DMS153 treated with DMSO at 0.1 percent for 48 hours (cell line): Measurements from ENCODE around the gene MEGF10.

ENCODE experiments used
- DNase-seq: peaks from one replicate; lab custom pipeline; 2025; ENCODE audit not compliant: unreplicated experiment; lab: John Stamatoyannopoulos, UW

Gene MEGF10

DNA sequence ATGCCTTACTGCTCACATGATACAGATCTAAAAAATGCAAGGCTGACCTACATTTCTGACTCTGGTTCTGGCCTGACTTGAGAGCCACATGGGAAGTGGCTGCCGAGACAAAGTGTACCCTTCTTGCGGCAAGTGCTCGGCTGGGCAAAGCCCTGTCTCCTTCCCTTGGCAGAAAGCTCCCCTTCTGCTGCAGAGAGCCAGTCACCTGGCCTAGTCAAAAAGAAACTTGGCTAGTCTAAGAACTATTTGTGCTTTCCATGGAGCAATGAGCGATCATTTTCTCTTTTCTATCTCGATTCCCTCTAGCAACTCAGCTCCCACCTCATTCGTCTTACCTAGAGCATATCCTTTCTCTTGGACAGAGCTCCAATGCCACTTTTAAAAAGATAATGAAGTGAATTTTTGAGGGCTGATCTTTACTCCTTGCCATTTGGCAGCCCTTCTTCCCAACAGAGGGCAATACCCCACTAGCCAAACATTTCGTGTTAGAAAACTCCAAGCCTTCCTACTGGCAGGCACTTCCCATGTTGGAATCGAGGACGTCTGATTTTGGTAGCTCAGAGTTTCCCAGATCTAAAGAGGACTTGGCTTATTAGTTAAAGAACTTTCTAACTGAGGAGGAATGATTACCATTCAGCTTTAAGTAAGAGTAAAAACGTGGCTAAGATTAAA lies 118.8 kb downstream of the MEGF10 start:
- no peak for DNase-seq

DNA sequence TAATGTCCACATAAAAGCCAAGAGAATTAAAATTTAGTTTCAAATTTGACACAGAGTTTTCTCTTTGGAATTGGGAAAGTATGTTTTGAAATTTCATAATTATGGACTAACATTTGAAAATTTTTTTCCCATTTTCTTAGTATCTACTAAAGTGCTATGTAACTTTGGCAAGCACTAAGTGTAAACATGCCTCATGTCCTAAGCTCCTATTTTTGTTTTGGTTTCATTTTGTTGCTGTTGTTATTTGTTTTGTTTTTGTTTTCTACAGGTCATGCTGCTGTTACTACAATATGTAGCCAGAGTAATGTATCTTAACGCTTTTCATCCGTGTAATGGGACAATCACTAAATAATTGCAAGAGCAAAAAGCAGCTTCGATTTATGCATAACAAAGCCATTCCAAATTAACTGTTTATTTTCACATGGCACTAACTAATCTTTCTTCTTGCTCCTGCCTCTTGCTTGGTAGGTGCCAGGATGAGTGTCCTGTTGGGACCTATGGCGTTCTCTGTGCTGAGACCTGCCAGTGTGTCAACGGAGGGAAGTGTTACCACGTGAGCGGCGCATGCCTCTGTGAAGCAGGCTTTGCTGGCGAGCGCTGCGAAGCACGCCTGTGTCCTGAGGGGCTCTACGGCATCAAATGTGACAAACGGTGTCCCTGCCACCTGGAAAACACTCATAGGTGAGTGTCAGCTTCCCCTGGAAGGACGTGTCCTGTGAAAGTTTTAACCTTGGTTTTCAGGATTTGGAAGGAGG lies 119.5 kb downstream of the MEGF10 start:
- DNase-seq: no peak

GRCh38 chr5:127410959-127411358 lies 120.4 kb downstream of the MEGF10 start:
- no peak for DNase-seq

DNA sequence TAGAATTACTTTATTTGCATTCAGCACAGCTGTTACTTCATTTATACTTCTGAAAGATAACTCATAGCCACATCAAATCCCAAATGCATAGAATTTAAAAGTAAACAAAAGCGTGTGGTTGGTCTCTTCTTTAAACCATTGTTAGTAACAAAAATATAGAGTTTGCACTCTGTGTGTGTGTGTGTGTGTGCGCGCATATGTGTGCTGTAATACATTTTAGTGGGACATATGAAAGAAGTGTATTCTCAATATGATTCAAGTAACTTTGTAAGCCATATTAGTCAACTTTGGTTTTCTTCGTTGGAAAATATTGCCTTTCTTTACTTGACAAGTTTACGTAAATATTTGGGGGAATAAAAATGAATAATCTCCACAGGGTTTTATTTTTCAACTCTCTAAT lies 120.8 kb downstream of the MEGF10 start:
- no peak for DNase-seq

DNA sequence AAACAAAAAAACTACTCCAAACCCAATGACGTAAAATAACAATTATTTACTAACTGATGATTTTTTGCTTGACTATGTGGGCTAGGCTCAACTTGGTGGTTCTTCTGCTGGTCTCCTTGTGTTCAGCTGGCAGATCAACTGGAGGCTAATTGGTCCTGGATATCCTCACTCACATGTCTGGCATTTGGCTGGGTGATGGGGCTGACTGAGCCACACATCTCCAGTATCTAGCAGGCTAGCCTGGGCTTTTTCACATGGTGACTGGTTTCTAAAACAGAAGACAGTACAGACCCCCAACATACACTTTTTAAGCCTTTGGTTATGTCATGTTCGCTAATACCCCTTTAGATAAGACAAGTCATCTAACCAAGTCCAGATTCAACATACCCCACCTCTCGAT lies 122.1 kb downstream of the MEGF10 start:
- DNase-seq: no peak

- no peak for DNase-seq
Measured at GRCh38 chr5:127415034-127415433, 124.4 kb downstream of the MEGF10 start.

- no peak for DNase-seq
Measured at GRCh38 chr5:127416906-127417305, 126.3 kb downstream of the MEGF10 start.

DNA sequence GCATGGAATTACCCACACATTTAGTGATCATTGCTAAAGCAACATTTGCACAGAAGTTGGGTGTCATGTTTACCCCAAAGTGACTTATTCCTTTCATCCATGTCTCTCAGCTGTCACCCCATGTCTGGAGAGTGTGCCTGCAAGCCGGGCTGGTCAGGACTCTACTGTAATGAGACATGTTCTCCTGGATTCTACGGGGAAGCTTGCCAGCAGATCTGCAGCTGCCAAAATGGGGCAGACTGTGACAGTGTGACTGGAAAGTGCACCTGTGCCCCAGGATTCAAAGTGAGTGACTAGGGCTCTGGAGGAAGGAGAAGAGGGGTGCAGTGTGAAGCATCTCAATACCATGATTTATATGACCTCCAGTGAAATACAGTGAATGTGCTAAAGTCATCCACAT lies 126.9 kb downstream of the MEGF10 start:
- no peak for DNase-seq

GRCh38 chr5:127418367-127418766 lies 127.8 kb downstream of the MEGF10 start:
- DNase-seq: no peak

- no peak for DNase-seq
Measured at GRCh38 chr5:127418974-127419682, 128.5 kb downstream of the MEGF10 start.

DNA sequence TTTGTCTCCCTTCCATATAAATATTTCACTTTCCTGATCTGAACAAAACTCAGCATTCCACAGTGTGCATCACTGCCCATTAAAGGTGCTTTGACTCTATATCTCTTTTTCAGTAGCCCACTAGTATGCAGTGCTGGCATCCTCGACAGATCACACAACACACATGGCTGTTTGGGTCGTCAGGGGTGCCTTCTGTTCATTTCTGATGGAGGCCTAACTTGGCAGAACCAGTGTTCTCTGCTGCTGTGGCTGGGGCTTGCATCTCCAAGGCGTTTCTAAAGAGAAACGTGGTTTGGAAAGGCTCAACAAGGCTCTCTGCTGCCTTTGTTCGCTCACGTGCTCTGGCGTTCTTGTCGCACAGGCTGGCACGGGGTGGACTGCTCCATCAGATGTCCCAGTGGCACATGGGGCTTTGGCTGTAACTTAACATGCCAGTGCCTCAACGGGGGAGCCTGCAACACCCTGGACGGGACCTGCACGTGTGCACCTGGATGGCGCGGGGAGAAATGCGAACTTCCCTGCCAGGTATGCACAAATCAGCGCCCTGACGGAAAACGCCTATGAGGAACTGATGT lies 129.2 kb downstream of the MEGF10 start:
- DNase-seq: no peak

GRCh38 chr5:127420758-127421157 lies 130.2 kb downstream of the MEGF10 start:
- no peak for DNase-seq

DNA sequence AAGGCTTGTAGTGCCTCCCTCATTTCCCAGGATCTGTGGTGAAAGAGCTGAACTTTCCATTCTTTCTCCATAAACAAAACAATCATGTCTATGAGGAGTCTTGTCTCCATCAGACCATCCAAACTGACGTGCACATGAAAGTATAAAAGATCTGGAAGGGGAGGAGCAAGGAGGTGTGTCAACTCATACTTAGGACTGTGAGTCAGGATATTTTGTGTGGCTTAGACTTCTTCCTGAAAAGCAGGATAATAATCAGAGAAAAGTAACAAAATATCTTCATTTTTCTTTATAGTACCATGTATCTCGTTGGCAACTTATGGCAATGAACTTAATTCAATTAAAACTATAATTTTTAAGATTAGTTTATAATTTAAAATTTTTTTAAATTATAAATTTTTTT lies 130.9 kb downstream of the MEGF10 start:
- DNase-seq: no peak

DNA sequence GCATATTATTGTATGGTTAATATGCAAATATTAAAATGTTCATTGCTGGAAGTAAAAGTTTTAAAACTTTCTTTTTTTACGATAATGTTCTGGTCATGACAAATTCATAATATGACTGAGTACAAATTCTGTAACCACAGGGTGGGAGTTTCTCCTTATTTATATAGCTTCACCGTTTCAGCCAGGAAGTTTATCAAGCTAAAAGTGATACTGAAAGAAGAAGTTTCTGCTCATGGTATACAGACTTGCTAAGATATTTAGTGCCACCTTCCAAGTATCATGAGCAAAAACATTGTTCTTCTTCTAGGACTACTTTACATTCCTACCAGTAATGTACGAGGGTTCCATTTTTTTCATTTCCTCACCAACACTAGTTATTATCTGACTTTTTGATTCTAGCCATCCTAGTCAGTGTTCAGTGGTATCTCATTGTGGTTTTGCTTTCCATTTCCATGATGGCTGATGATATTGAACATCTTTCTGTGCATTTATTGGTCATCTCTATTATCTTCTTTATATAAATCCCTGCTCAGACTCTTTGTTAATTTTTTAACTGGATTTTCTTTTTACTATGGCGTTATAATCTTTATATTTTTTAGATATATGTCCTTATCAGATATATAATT lies 132.7 kb downstream of the MEGF10 start:
- no peak for DNase-seq

GRCh38 chr5:127425037-127425436 lies 134.4 kb downstream of the MEGF10 start:
- no peak for DNase-seq

DNA sequence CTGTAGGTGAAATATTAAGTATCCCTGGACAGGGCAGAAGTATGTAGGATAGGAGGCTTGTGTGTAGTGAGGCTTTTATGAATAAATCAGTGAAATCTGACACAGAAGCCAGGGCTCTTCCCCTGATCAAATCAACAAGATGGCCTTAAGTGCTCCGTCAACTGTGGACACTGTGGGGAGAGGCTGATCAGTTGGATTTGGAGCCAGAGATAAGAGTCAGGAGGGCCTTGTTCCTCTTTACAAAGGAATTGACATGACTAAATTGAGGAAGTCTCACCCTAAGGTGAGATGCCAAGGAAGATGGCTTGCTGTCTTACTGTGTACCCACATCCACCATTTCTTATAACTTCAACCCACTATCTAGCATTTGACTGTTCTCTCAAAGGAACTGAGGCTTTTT lies 135.3 kb downstream of the MEGF10 start:
- DNase-seq: no peak

GRCh38 chr5:127426661-127427060 lies 136.1 kb downstream of the MEGF10 start:
- no peak for DNase-seq

GRCh38 chr5:127428276-127428675 lies 137.7 kb downstream of the MEGF10 start:
- no peak for DNase-seq

GRCh38 chr5:127428748-127429147 lies 138.2 kb downstream of the MEGF10 start:
- no peak for DNase-seq

DNA sequence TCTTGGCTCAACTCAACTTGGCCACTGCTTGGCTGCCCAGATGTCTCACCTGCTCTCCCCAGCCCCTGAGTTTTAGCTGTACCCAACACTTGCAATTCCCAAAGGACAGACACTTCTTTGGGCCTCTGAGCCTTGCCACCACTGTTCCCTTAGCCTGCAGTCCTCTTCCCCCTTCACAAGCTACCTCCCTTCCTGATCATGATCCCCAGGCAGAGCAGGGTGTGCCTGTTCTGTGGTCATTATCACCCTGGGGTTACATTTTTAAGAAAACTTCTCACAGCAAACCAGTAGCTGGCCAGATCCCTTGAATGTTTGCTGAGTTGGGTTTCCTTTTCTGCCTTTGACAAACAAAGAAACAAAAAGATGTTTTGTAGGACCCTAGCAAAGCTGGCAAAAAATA lies 139.3 kb downstream of the MEGF10 start:
- DNase-seq: no peak

DNA sequence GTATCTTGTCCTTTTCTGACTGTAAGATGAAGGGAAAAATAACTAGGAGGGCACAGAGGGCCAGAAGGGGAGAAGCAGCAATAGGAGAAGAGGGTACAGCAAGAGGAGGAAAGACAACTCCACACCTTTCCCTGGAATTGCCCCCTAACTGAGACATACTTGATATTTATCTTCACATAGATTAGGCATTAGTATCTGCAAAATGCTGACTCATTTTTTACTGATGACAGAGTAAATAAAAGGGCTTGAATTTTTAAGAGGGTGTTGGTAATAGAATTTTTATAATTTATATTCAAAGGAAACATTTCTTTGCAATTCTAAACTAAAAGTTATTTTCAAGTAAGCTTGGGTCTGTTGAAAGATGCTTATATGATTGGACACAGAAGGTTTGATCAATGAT lies 140.0 kb downstream of the MEGF10 start:
- no peak for DNase-seq
